NT2/D1 (cell line): Measurements from ENCODE around the gene CALHM5.

Experiments used
- DNase-seq: peaks from one replicate; pipeline ENCODE4 v3.0.0-alpha.2; 2011; ENCODE audit warnings: low read depth, low spot score
- H3K27me3 ChIP-seq: 2 replicates; pipeline ENCODE4 v1.6.0; 2011; ENCODE audit warnings: mild to moderate bottlenecking; ENCODE audit not compliant: insufficient read length, insufficient read depth
- H3K36me3 ChIP-seq: 2 replicates; pipeline ENCODE4 v1.6.1; 2011; ENCODE audit warnings: mild to moderate bottlenecking, low read length, mixed read lengths; ENCODE audit not compliant: insufficient read depth, insufficient read length
- H3K4me1 ChIP-seq: 2 replicates; pipeline ENCODE4 v1.5.1; 2011; ENCODE audit not compliant: insufficient read depth, insufficient read length
- H3K4me3 ChIP-seq: 2 replicates; pipeline ENCODE4 v1.5.1; 2011; ENCODE audit warnings: low read depth; ENCODE audit not compliant: insufficient read length
- H3K9ac ChIP-seq: 2 replicates; pipeline ENCODE4 v1.6.0; 2011; ENCODE audit warnings: low read depth; ENCODE audit not compliant: insufficient read length
- H3K9me3 ChIP-seq: 2 replicates; pipeline ENCODE4 v1.5.1; 2011; ENCODE audit warnings: mild to moderate bottlenecking, low read length; ENCODE audit not compliant: insufficient read depth
- SUZ12 ChIP-seq: IDR thresholded peaks from 2 replicates; pipeline ENCODE4 v1.6.1; 2011; ENCODE audit not compliant: insufficient read length, insufficient read depth; ENCODE audit errors: extremely low read depth
- YY1 ChIP-seq: IDR thresholded peaks from 2 replicates; pipeline ENCODE4 v1.6.1; 2011; ENCODE audit not compliant: insufficient read length, insufficient read depth
- ZNF274 ChIP-seq: IDR thresholded peaks from 2 replicates; pipeline ENCODE4 v1.6.1; 2011; ENCODE audit warnings: mild to moderate bottlenecking, low read depth, low read length

Gene CALHM5

DNA sequence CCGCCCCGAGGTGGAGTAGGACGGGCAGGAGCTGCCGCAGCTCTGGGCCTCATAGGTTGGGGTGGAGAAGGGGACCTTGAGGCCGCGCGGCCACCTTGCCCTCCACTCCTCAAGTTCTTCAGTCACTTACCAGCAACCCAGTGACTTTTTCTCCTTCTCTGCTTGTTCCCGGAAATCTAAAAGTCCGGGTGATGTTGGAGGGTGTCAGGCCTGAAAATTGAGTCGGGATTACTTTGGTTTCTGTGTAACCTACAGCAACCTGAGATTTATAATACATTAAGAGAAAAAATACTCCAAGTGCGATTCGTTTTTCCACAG is 60.2 kb downstream of the CALHM5 start:
- peak overlapping the region; percentile 90 for H3K4me3 ChIP-seq
- TF ChIP-seq YY1 (no peak), SUZ12 (no peak), ZNF274 (no peak)
- DNase-seq, result no peak
- peaks cover 26% of the 10 kb centered on the region for H3K36me3 ChIP-seq
- H3K4me1 ChIP-seq, result no peaks in the 10 kb centered on the region
- H3K9ac ChIP-seq, result peak overlapping the region; percentile 92
- no peaks in the 10 kb centered on the region for H3K9me3 ChIP-seq
- no peaks in the 10 kb centered on the region for H3K27me3 ChIP-seq

DNA sequence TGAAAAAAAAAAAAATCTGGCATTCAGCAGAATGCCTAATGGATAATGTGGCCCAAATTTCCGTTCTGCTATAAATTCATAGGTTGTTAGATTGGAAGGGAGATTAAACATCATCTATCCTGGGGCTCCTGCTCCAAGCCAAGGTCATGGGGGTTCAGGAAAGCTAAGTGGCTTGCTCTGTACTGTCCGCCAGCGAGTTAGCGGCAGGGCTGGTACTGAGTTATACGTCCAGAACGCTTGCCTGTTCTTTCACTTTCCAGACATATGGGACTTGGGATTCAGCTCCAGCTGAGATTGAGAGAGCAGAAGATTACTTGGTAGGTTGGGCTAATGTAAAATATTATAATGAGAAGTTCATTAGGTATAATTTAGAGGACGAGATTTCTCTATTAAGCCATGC is 60.7 kb downstream of the CALHM5 start:
- H3K9ac ChIP-seq, result peak overlapping the region; percentile 92
- no peaks in the 10 kb centered on the region for H3K27me3 ChIP-seq
- peak overlapping the region; percentile 90 for H3K4me3 ChIP-seq
- peaks cover 32% of the 10 kb centered on the region for H3K36me3 ChIP-seq
- H3K4me1 ChIP-seq, result no peaks in the 10 kb centered on the region
- H3K9me3 ChIP-seq, result no peaks in the 10 kb centered on the region
- TF ChIP-seq SUZ12, result no peak
- TF ChIP-seq YY1, result no peak
- TF ChIP-seq ZNF274, result no peak
- DNase-seq, result no peak
